Ecto neural progenitor cell (in vitro differentiated cells): Measurements from ENCODE around the gene SERPINA5.
"Not testable (repeated sequence)": the region's sequence is repeated elsewhere in the genome, so short reads cannot be mapped to it uniquely, and the experiment has no call there.

ENCODE experiments used
- DNase-seq: peaks from one replicate; pipeline ENCODE4 v3.0.0-alpha.2; 2018; ENCODE audit warnings: low spot score

Gene SERPINA5

GRCh38 chr14:94623856-94624499 lies 42.8 kb downstream of the SERPINA5 start:
- DNase-seq: no peak

DNA sequence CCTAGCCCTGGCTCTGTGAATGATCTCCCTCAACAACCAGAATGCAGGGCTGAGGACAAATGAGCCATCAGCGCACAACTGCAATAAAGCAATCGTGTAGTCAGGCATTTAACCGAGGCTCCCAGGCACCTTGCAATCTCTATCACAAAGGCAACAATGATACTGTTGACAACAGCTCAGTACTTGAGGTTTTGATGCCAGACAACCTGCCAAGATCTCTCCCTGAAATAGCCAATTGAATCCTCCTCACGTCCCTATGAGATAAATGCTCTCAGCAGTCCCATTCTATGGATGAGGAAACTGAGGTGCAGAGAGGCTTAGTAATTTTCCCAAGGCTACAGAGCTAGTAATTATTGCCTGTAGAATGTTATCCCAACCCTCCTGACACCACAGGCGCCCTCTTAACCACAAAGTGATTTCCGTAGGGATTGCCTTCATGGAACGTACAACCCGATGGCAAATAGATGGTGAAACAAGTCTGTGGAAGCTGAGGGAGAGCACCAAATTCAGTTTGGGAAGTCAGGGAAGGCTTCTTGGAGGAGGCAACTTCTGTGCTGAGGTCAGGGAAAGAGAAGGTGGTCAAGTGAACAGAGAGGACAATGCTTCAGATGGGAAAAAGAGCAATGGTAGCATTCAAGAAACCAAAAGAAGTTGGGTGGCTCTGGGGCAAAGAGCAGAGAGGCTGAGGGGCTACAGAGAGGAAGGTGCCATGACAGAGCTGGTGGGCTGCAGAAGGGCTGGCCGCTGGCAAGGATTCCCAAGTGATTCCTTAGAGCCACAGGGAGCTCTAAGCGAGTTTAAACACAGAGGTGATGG lies 43.5 kb downstream of the SERPINA5 start:
- no peak for DNase-seq

- no peak for DNase-seq
These were observed 44.1 kb downstream of the SERPINA5 start for GRCh38 chr14:94625353-94625635.

- no peak for DNase-seq
These were observed 47.4 kb downstream of the SERPINA5 start for GRCh38 chr14:94628578-94628977.

- DNase-seq: no peak
These were observed 49.2 kb downstream of the SERPINA5 start for GRCh38 chr14:94630396-94630795.

- DNase-seq: no peak
These were observed 49.8 kb downstream of the SERPINA5 start for GRCh38 chr14:94631050-94631449.

GRCh38 chr14:94631536-94632304 lies 50.5 kb downstream of the SERPINA5 start:
- DNase-seq: no peak

DNA sequence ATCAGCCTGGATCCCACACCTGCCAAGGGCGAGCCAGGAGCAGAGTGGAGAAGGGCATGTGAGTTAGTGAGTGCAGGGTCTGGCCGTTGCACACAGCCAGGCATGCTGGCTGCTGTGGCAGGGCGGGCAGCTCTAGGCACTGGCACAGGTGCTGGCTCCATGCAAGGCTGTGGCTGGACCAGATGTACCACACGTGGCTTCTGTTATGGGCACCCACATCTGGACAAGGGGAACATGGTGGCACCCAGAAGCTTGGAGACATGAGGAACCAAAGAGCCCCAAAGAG lies 51.0 kb downstream of the SERPINA5 start:
- no peak for DNase-seq

- DNase-seq: no peak
These were observed 51.9 kb downstream of the SERPINA5 start for GRCh38 chr14:94633121-94633520.

DNA sequence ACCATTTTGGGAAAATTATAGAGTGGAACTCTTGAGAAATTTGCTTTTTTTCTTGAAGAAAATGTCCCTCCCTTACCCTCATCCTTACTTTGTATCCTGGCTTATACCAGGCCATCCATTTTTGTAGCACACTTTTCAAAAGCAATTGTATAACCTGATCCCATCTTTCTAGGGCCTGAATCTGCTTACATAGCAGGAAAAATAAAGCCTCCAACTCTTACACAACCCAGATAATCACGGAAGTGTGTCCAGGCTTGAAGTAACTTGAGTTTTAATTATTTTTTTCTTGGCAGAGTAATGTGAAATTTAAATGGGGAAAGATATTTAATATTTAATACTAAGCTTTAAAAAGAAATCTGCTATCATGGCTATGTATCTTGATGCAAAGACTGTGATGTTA lies 53.9 kb downstream of the SERPINA5 start:
- DNase-seq: no peak

GRCh38 chr14:94636744-94637412 lies 55.7 kb downstream of the SERPINA5 start:
- DNase-seq: no peak

- DNase-seq: not testable (repeated sequence)
These were observed 56.6 kb downstream of the SERPINA5 start for GRCh38 chr14:94637814-94638213.

DNA sequence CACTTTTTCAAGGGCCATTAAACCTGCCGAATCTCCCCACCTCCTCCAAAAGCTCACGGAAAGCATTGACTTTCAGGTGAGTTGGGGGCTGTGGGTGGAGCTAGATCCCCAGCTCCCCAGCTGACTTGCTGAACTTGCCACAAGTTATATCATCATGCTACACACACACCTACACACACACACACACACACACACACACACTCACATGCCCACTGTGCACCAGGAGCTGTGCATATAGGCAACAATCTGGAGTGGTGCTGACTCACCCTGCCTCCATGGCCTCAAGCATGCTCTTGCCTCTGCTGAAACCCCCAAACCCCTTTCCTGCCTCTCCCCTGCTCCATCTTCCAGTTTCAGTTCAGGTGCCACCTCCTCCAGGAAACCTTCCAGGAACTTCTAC lies 57.1 kb downstream of the SERPINA5 start:
- no peak for DNase-seq

GRCh38 chr14:94638961-94639817 lies 58.0 kb downstream of the SERPINA5 start:
- no peak for DNase-seq

- no peak for DNase-seq
These were observed 59.8 kb downstream of the SERPINA5 start for GRCh38 chr14:94640721-94641631.

DNA sequence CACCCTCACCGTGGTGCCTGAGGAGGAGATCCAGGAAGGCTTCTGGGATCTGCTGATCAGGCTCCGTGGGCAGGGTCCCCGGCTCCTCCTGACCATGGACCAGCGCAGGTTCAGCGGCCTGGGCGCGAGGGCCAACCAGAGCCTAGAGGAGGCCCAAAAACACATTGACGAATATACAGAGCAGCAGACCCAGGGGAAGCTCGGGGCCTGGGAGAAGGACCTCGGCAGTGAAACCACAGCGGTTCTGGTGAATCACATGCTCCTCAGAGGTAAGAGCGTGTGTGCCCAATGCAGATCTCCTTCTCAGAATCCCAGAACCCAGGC lies 60.4 kb downstream of the SERPINA5 start:
- no peak for DNase-seq
